Transverse colon (tissue), 3 donors: ENCODE data around the gene EHBP1.

Source experiments
- CTCF ChIP-seq, 5 experiments: fragments of 200-600 bp in 3 of 5; fragments of 450-650 bp in 2 of 5; sonication (generic) in 3 of 5; IDR thresholded peaks; 1 replicate in 2 of 5; 2 replicates in 3 of 5; pipeline ENCODE4 v1.5.1; 2016 to 2017; ENCODE audit warnings: antibody characterized with exemption in 5 of 5, inconsistent platforms in 3 of 5, mild to moderate bottlenecking in 2 of 5, moderate library complexity in 1 of 5
- EP300 ChIP-seq: sonication (generic); formaldehyde crosslinking; IDR thresholded peaks from one replicate; pipeline ENCODE4 v1.6.1; 2017; ENCODE audit warnings: antibody characterized with exemption, low read depth

DNA sequence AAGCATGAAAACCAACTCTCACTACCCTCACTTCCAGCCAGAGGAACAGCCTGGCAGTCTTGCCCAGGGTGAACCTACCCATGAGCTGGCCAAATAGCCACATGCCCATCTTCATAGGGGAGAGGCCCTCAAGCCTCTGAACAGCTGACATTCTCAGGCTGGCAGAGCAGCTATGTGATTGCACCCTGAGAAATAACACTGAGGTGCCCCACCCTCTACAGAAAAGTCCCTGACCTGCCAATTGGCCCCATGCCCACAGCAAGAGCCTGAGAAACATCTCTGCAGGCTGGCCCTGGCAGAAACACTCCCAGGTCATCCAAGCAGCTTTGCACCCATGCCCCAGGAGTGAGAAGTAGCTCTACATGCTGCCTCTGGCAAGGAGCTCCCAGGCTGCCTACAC, 217.7 kb downstream of the EHBP1 start:
- no peak for TF ChIP-seq CTCF (IDR thresholded peaks at IDR 0.05)
- no peak for TF ChIP-seq EP300
